Thoracic aorta (tissue), 2 donors: ENCODE results near the gene MORN4. TPM values are rescaled to one million over a fixed set of nuclear protein-coding genes. Genes with fewer than 3 reads are reported as not detected.
"Not testable (repeated sequence)": the region's sequence is repeated elsewhere in the genome, so short reads cannot be mapped to it uniquely, and the experiment has no call there.

Experiments used
- ATAC-seq: fragments of 150-250 bp; one replicate; pipeline ENCODE4 v1.8.0; 2017; ENCODE audit warnings: low read depth; ENCODE audit not compliant: insufficient number of reproducible peaks, low FRiP score
- DNase-seq: peaks from one replicate; pipeline ENCODE4 v3.0.0-alpha.2; 2020; ENCODE audit warnings: low spot score
- H3K27ac ChIP-seq, 2 donors: fragments of 200-600 bp; sonication (generic); 1 replicate in 1 of 2; 2 replicates in 1 of 2; pipeline ENCODE4 v1.5.1; 2016; ENCODE audit warnings: mild to moderate bottlenecking in 2 of 2, moderate library complexity in 2 of 2
- H3K27me3 ChIP-seq: fragments of 200-600 bp; sonication (generic); replicated peaks from 2 replicates; pipeline ENCODE4 v1.6.0; 2016; ENCODE audit warnings: mild to moderate bottlenecking; ENCODE audit not compliant: insufficient read depth
- H3K36me3 ChIP-seq: fragments of 200-600 bp; sonication (generic); one replicate; pipeline ENCODE4 v1.5.1; 2016
- H3K4me1 ChIP-seq, 2 donors: fragments of 200-600 bp; sonication (generic); 1 replicate in 1 of 2; 2 replicates in 1 of 2; pipeline versions ENCODE4 v1.5.1 to v1.6.0; 2016; ENCODE audit warnings: low read depth in 2 of 2, mild to moderate bottlenecking in 1 of 2; ENCODE audit not compliant: control insufficient read depth in 1 of 2
- H3K4me3 ChIP-seq: fragments of 200-600 bp; sonication (generic); 2 replicates; pipeline ENCODE4 v1.5.1; 2016; ENCODE audit warnings: mild to moderate bottlenecking
- H3K9me3 ChIP-seq: fragments of 200-600 bp; sonication (generic); 2 replicates; pipeline ENCODE4 v1.5.1; 2016
- total RNA-seq, 2 donors: library from RNA; depleted of rRNA; stranded (reverse); fragments of >200 nt; gene quantifications; one replicate each; pipeline versions ENCODE4 v1.1.0 to v1.2.3, GENCODE V29; 2016
- TF ChIP-seq, protein P1 (sequence below): fragments of 200-600 bp; sonication (generic); IDR thresholded peaks from one replicate; pipeline ENCODE4 v1.5.1; 2019; ENCODE audit warnings: antibody characterized with exemption

MORN4 gene
- total RNA-seq, 2 donors from 2014 or later = 3.5 to 6.6 TPM

DNA sequence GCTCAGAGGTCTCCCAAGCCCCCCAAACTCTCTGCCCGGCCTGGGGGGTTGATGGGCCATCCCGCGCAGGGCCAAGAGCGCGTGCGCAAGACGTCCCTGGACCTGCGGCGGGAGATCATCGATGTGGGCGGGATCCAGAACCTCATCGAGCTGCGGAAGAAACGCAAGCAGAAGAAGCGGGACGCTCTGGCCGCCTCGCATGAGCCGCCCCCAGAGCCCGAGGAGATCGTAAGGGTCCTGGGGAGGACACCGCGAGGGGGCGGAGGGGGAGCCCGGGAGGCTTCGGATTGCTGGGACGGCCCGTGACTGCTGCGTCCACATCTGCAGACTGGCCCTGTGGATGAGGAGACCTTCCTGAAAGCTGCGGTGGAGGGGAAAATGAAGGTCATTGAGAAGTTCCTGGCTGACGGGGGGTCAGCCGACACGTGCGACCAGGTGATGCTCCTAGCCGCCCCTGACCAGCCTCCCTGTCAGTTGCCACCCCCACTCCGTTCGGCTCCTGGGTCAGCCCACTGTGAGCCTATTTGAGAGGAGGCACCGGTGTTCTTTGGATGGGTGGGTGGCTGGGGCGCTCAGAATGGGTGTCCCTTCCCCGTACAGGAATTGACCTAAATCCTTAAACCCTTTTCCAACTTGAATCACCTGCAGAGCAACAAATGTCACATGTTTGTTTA lies 55.0 kb downstream of the MORN4 start:
- Histone ChIP-seq H3K9me3 (no peaks in the 10 kb centered on the region), H3K4me1 (peaks cover 9 to 14% of the 10 kb centered on the region in 2 donors), H3K27me3 (no peaks in the 10 kb centered on the region), H3K27ac (no peak overlapping the region), H3K4me3 (peak overlapping the region; percentile 47), H3K36me3 (no peaks in the 10 kb centered on the region)
- ATAC-seq (no peak), DNase-seq (no peak)
- TF ChIP-seq, protein P1, sequence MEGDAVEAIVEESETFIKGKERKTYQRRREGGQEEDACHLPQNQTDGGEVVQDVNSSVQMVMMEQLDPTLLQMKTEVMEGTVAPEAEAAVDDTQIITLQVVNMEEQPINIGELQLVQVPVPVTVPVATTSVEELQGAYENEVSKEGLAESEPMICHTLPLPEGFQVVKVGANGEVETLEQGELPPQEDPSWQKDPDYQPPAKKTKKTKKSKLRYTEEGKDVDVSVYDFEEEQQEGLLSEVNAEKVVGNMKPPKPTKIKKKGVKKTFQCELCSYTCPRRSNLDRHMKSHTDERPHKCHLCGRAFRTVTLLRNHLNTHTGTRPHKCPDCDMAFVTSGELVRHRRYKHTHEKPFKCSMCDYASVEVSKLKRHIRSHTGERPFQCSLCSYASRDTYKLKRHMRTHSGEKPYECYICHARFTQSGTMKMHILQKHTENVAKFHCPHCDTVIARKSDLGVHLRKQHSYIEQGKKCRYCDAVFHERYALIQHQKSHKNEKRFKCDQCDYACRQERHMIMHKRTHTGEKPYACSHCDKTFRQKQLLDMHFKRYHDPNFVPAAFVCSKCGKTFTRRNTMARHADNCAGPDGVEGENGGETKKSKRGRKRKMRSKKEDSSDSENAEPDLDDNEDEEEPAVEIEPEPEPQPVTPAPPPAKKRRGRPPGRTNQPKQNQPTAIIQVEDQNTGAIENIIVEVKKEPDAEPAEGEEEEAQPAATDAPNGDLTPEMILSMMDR = no peak

DNA sequence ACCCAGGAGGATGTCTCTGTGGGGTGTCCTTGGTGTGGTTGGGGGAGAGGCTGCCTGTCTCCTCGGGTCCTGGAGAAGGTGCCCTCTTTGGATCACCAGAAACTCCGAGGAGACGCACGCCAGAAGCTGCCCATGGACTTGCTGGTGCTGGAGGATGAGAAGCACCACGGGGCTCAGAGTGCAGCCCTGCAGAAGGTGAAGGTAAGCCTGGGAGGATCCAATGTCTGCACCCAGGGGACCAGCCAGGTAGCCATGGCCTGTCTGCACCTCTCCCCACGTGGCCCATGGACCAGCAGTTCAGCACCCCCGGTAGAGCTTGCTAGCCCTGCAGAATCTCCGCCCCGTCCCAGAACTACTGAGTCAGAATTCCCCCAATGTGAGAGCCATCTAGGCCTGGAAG lies 55.6 kb downstream of the MORN4 start:
- no peaks in the 10 kb centered on the region for H3K27me3 ChIP-seq
- TF ChIP-seq, protein P1 = no peak
- peaks cover 9 to 16% of the 10 kb centered on the region in 2 donors for H3K4me1 ChIP-seq
- H3K9me3 ChIP-seq = no peaks in the 10 kb centered on the region
- H3K27ac ChIP-seq = no peak overlapping the region
- no peaks in the 10 kb centered on the region for H3K36me3 ChIP-seq
- no peak overlapping the region for H3K4me3 ChIP-seq
- DNase-seq = no peak
- ATAC-seq = no peak

DNA sequence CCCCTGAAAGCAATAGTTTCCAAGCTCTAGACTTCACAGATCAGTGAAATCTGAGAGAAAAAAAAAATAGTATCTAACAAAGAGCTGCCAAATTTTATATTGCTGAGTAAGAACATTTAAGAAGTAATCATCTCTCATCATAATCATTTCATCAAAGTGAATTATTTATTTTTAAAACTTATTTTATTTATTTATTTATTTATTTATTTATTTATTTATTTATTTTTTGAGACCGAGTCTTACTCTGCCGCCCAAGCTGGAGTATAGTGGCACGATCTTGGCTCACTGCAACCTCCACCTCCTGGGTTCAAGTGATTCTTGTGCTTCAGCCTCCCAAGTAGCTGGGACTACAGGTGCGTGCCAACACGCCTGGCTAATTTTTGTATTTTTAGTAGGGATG lies 56.8 kb downstream of the MORN4 start:
- Histone ChIP-seq H3K27ac (peak overlapping the region in 1 of 2 donors; percentile 31), H3K4me1 (peaks cover 15 to 26% of the 10 kb centered on the region in 2 donors)
- not testable (repeated sequence) for ATAC-seq, DNase-seq, H3K27me3 ChIP-seq, H3K36me3 ChIP-seq, H3K9me3 ChIP-seq, H3K4me3 ChIP-seq

DNA sequence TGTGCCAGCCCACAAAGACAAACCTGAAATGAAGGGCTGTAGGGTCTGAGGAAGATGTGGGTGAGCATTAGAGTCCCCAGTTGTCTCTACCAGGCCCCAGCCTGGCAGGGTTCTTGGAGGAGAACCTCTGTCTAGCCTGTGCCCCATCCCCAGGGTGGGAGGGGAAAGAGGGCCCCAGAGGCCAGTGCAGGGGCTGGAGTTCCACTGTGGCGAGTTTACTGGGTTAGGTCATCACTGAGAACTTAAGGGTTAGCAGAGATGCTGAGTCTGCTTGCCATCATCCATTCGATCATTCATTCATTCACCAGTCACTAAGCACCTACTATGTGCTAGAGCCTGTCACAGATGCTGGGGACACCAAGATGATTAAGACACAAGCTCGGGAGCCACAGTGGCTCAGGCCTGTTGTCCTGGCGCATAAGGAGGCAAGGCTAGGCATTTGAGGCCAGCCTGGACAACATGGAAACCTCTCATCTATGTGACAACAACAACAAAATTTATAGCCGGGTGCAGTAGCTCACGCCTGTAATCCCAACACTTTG lies 58.1 kb downstream of the MORN4 start:
- Histone ChIP-seq H3K9me3 (no peaks in the 10 kb centered on the region), H3K36me3 (peaks cover 7% of the 10 kb centered on the region), H3K4me1 (peaks cover 15 to 26% of the 10 kb centered on the region in 2 donors), H3K27ac (peak overlapping the region in 1 of 2 donors; percentile 40), H3K27me3 (no peaks in the 10 kb centered on the region), H3K4me3 (no peak overlapping the region)
- DNase-seq (no peak), ATAC-seq (no peak)
- TF ChIP-seq, protein P1 = no peak

DNA sequence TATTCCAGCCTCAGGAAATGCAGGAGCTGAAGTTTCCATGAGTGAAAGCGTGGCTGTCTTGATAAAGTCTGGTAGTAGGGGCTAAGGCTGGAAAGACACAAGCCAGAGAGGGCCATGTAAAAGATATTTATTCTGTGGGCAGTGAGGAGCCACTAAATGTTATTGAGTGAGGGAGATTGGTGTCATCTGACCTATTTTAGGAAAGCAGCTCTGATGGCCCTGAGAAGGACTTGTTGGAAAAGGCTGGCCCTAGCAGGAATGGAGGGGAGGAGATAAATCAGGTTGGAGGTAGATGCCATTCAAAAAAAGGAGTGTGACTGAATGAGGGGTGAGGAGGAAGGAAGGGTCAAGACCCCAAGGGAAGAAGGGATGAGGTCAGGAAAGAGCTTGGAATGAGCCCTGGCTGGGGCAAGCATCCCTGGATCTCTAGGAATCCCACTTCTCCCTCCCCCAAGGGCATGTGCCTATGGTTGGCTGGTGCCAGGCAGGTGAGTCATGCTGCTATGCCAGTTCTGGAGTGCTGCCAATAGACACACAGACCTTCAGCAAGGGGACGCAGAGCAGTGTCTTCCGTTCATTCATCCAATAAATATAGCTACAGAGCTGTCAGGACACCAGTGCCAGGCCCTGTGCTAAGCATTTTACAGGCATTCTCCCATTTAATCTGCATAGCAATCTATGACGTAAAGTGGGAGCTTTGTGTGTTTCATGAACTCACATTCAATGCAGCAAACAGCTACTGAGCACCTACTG lies 58.8 kb downstream of the MORN4 start:
- no peak overlapping the region for H3K4me3 ChIP-seq
- no peaks in the 10 kb centered on the region for H3K9me3 ChIP-seq
- ATAC-seq (no peak), DNase-seq (peak; percentile 35)
- H3K27ac ChIP-seq = peak overlapping the region in 1 of 2 donors; percentile 40
- H3K4me1 ChIP-seq = peaks cover 15 to 26% of the 10 kb centered on the region in 2 donors
- peaks cover 9% of the 10 kb centered on the region for H3K36me3 ChIP-seq
- H3K27me3 ChIP-seq = no peaks in the 10 kb centered on the region
- TF ChIP-seq, protein P1 = no peak
